ENCODE results near the gene SLC35F3.

The SLC35F3 gene

GRCh38 chr1:234369784-234370183 lies 465.3 kb downstream of the SLC35F3 start:
- no peak overlapping the region for H3K4me3 ChIP-seq (ENCODE audit: low read length in 2 of 2)
- no peak overlapping the region for H3K27ac ChIP-seq (ENCODE audit: low read length)
- peaks cover 3% of the 10 kb centered on the region for H3K4me1 ChIP-seq (ENCODE audit: control insufficient read depth, insufficient read depth, low read length)
- no peaks in the 10 kb centered on the region for H3K27me3 ChIP-seq (ENCODE audit: control insufficient read depth in 1 of 2, insufficient read depth in 2 of 2, low read length in 2 of 2)
- H3K9ac ChIP-seq (ENCODE audit: low read length in 2 of 2), result no peak overlapping the region
- H3K36me3 ChIP-seq (ENCODE audit: control insufficient read depth in 2 of 2, insufficient read depth in 2 of 2, low read length in 2 of 2), result no peaks in the 10 kb centered on the region
- H3K9me3 ChIP-seq (ENCODE audit: control insufficient read depth in 2 of 2, low read length in 2 of 2), result no peaks in the 10 kb centered on the region

GRCh38 chr1:234371414-234371813 lies 466.9 kb downstream of the SLC35F3 start:
- no peaks in the 10 kb centered on the region for H3K27me3 ChIP-seq (ENCODE audit: control insufficient read depth in 1 of 2, insufficient read depth in 2 of 2, low read length in 2 of 2)
- H3K27ac ChIP-seq (ENCODE audit: low read length), result no peak overlapping the region
- H3K4me1 ChIP-seq (ENCODE audit: control insufficient read depth, insufficient read depth, low read length), result peaks cover 4% of the 10 kb centered on the region
- H3K4me3 ChIP-seq (ENCODE audit: low read length in 2 of 2), result no peak overlapping the region
- peaks cover 6 to 10% of the 10 kb centered on the region in 2 donors for H3K36me3 ChIP-seq (ENCODE audit: control insufficient read depth in 2 of 2, insufficient read depth in 2 of 2, low read length in 2 of 2)
- H3K9me3 ChIP-seq (ENCODE audit: control insufficient read depth in 2 of 2, low read length in 2 of 2), result no peaks in the 10 kb centered on the region
- no peak overlapping the region for H3K9ac ChIP-seq (ENCODE audit: low read length in 2 of 2)

DNA sequence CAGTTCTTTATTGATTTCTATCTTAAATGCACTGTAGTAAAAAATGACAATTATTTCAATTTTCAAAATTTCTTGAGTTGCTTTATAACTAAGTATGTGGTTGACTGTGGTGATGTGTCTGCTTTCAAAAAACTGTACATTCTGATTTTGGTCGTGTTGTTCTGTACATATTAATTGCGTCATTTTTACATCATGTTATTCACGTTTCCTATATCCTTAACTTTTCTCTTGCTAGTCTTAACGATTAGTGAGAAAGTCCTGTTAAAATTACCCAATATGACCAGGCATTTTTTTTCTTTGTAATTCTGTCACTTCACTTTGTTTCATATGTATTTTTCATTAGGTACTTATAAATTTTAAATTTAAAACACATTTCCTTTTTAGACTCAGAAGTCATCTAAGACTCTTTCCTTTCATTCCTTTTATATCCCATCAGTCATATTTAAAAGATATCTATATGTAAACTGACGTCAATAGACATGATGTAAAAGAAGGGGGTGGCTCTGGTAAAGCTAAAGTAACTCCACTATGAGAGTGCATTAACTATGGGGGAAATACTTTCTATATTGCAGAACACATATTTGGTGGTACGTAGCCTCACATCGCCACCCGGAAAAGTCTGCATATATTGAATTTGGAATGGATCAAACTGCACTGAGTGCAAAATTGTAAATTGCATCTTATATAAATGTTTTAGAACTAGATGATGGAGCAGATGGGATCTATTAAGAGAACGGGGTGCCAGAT lies 467.7 kb downstream of the SLC35F3 start:
- Histone ChIP-seq H3K27ac (ENCODE audit: low read length) (no peak overlapping the region), H3K9me3 (ENCODE audit: control insufficient read depth in 2 of 2, low read length in 2 of 2) (no peaks in the 10 kb centered on the region), H3K9ac (ENCODE audit: low read length in 2 of 2) (peak overlapping the region; percentile 98), H3K4me3 (ENCODE audit: low read length in 2 of 2) (peak overlapping the region; percentile 94 to 99), H3K36me3 (ENCODE audit: control insufficient read depth in 2 of 2, insufficient read depth in 2 of 2, low read length in 2 of 2) (peaks cover 10 to 13% of the 10 kb centered on the region in 2 donors), H3K4me1 (ENCODE audit: control insufficient read depth, insufficient read depth, low read length) (peaks cover 4% of the 10 kb centered on the region), H3K27me3 (ENCODE audit: control insufficient read depth in 1 of 2, insufficient read depth in 2 of 2, low read length in 2 of 2) (no peaks in the 10 kb centered on the region)

DNA sequence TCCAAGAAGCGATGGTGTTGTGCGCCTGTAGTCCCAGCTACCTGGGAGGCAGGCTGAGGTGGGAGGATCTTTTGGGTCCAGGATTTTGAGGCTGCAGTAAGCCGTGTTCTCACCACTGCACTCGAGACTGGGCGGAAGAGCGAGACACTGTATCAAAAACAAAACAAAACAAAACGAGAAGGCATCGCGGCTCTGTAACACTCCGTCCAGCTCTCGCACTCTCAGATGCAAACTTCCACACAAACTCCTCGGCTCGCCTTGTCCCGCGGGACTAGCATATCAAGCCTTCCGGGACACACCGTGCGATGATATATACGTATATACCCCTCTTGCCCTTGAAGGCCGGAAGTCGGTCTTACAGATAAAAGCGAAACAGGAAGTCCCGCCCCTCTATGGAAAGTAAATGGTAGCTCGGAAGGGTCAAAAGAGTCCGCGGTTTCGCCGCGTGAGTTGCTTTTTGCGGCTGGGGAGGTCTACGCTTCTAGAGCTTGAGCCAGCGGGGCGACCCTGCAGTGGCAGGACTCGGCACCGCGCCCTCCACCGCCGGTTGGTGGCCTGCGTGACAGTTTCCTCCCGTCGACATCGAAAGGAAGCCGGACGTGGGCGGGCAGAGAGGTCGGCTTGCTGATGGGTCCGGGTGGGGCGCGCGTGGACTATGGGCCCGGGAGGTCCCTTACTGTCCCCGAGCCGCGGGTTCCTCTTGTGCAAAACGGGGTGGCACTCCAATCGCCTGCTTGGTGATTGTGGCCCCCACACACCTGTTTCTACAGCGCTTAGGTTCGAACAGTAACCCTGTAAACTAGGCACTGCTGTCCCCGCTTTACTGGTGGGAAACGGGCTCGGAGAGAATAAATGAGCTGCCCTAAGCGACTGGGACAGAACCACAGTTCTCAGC lies 468.8 kb downstream of the SLC35F3 start, which contains the start of gene COA6:
Gene COA6 (plus strand): TSS at position 393 of the 895 bp plus-strand sequence. CDS start 11 bp downstream, at position 404.
- no peaks in the 10 kb centered on the region for H3K9me3 ChIP-seq (ENCODE audit: control insufficient read depth in 2 of 2, low read length in 2 of 2)
- H3K4me1 ChIP-seq (ENCODE audit: control insufficient read depth, insufficient read depth, low read length), result peaks cover 4% of the 10 kb centered on the region
- H3K9ac ChIP-seq (ENCODE audit: low read length in 2 of 2), result peak within 1 kb of the TSS; percentile 98
- H3K4me3 ChIP-seq (ENCODE audit: low read length in 2 of 2), result peak within 1 kb of the TSS; percentile 94 to 99
- peak within 1 kb of the TSS; percentile 98 for H3K27ac ChIP-seq (ENCODE audit: low read length)
- peaks cover 13 to 19% of the 10 kb centered on the region in 2 donors for H3K36me3 ChIP-seq (ENCODE audit: control insufficient read depth in 2 of 2, insufficient read depth in 2 of 2, low read length in 2 of 2)
- no peaks in the 10 kb centered on the region for H3K27me3 ChIP-seq (ENCODE audit: control insufficient read depth in 1 of 2, insufficient read depth in 2 of 2, low read length in 2 of 2)

- H3K9me3 ChIP-seq (ENCODE audit: control insufficient read depth in 2 of 2, low read length in 2 of 2), result no peaks in the 10 kb centered on the region
- H3K36me3 ChIP-seq (ENCODE audit: control insufficient read depth in 2 of 2, insufficient read depth in 2 of 2, low read length in 2 of 2), result peaks cover 13 to 19% of the 10 kb centered on the region in 2 donors
- peaks cover 4% of the 10 kb centered on the region for H3K4me1 ChIP-seq (ENCODE audit: control insufficient read depth, insufficient read depth, low read length)
- H3K27ac ChIP-seq (ENCODE audit: low read length), result peak overlapping the region; percentile 98
- peak overlapping the region; percentile 98 for H3K9ac ChIP-seq (ENCODE audit: low read length in 2 of 2)
- no peaks in the 10 kb centered on the region for H3K27me3 ChIP-seq (ENCODE audit: control insufficient read depth in 1 of 2, insufficient read depth in 2 of 2, low read length in 2 of 2)
- peak overlapping the region; percentile 94 to 99 for H3K4me3 ChIP-seq (ENCODE audit: low read length in 2 of 2)
These were observed 469.4 kb downstream of the SLC35F3 start for GRCh38 chr1:234373959-234374254.

All from stomach smooth muscle (tissue), 2 donors.